Measurements from ENCODE around the gene DCTN1.

Gene DCTN1

DNA sequence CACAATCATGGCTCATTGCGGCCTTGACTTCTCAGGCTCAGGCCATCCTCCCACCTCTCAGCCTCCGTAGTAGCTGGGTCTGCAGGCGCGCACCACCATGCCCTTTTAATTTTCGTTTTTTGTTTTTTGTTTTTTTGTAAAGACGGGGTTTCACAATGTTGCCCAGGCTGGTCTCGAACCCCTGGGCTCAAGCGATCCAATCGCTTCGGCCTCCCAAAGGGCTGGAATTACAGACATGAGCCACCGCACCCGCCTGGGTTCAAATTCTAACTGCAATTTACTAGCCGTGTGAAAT is 12.3 kb upstream of the DCTN1 start:
- Histone ChIP-seq H3K9me3 (no peaks in the 10 kb centered on the region), H3K4me1 (peaks cover 10% of the 10 kb centered on the region), H3K4me3 (no peak overlapping the region), H3K36me3 (replicated peaks) (no peaks in the 10 kb centered on the region), H3K27me3 (ENCODE audit: low read depth) (no peaks in the 10 kb centered on the region)
- in situ Hi-C loops (cut with MboI; ENCODE audit: low sequenced_read_pairs) = no loop called here
- no peak for DNase-seq (ENCODE audit: low spot score in 2 of 2)

DNA sequence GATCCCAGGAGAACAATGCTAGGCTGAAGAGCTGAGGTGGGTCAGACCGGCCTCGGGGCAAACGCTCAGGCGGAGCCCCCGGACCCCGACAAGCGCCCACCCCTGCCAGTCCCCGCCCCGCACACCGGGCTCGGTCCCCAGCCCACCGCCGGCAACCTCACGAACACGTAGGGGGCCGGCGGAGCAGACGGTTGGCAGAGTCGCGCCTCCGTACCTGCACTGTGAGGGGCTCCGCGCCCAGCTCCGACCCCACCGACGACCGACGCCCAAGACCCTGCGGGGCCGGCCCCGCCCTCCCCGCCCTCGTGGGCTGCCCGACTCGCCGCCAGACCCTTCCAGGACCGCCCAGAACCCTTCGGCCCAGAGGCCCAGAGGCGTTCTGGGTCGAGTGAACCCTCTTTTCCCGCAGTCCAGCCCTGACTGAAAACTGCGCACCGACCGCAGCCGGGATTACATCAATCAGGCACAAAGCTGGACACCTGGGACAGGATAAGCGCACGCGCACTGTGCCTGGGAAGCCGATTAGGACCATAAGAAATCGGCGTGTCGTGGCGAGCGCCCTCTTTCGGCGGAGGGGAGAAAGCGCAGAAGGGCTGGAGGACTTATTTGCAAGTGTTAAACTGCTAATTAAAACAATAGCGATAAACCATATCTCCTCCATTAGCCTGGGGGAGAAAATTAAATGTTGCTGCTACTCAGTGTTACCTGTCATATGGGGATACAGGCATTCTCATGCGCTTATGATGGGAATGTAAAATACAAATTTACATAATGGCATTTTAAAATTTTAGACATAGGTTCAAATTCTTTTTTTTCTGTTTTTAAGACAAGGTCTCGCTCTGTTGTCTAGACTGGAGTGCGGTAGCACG is 11.7 kb upstream of the DCTN1 start:
- Histone ChIP-seq H3K4me1 (peaks cover 10% of the 10 kb centered on the region), H3K36me3 (replicated peaks) (no peaks in the 10 kb centered on the region), H3K9me3 (no peaks in the 10 kb centered on the region), H3K27me3 (ENCODE audit: low read depth) (no peaks in the 10 kb centered on the region), H3K4me3 (peak overlapping the region; percentile 57)
- in situ Hi-C loops (cut with MboI; ENCODE audit: low sequenced_read_pairs) = no loop called here
- DNase-seq (ENCODE audit: low spot score in 2 of 2) = peak; percentile 83 to 93

DNA sequence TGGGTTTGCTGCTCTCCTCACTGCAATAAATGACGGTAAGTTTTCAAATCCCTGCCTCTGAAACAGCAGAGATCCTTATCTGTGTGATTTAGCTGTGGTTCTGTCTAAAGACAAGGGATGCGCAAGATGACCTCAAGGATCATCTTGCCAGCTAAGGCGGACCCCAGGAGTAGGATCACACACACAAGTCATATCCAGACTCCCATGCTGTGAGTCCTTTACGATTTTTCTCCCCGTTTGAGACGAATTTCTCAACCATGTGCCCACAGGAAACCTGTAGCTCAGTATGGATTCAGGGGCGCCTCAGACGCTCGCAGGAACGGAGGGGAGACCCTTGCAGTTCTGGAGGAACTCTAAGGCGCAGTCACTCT is 11.1 kb upstream of the DCTN1 start:
- in situ Hi-C loops (cut with MboI; ENCODE audit: low sequenced_read_pairs) = no loop called here
- Histone ChIP-seq H3K36me3 (replicated peaks) (no peaks in the 10 kb centered on the region), H3K9me3 (no peaks in the 10 kb centered on the region), H3K4me1 (peaks cover 16% of the 10 kb centered on the region), H3K27me3 (ENCODE audit: low read depth) (no peaks in the 10 kb centered on the region), H3K4me3 (peak overlapping the region; percentile 57)
- DNase-seq (ENCODE audit: low spot score in 2 of 2) = no peak

- H3K4me1 ChIP-seq = peaks cover 22% of the 10 kb centered on the region
- in situ Hi-C loops (cut with MboI; ENCODE audit: low sequenced_read_pairs) = no loop called here
- DNase-seq (ENCODE audit: low spot score in 2 of 2) = no peak
Observed at GRCh38 chr2:74390606-74391005, 10.5 kb upstream of the DCTN1 start.

GRCh38 chr2:74387346-74387745 is 7.2 kb upstream of the DCTN1 start:
- Histone ChIP-seq H3K36me3 (replicated peaks) (peaks cover 7% of the 10 kb centered on the region), H3K9me3 (no peaks in the 10 kb centered on the region), H3K27me3 (ENCODE audit: low read depth) (no peaks in the 10 kb centered on the region), H3K4me3 (no peak overlapping the region), H3K4me1 (peaks cover 23% of the 10 kb centered on the region)
- in situ Hi-C loops (cut with MboI; ENCODE audit: low sequenced_read_pairs) = no loop called here
- DNase-seq (ENCODE audit: low spot score in 2 of 2) = no peak

More at GRCh38 chr2:74390606-74391005, 10.5 kb upstream of the DCTN1 start:
- no peaks in the 10 kb centered on the region for H3K27me3 ChIP-seq (ENCODE audit: low read depth)
- no peaks in the 10 kb centered on the region for H3K9me3 ChIP-seq
- H3K36me3 ChIP-seq (replicated peaks) = no peaks in the 10 kb centered on the region
- peak overlapping the region; percentile 57 for H3K4me3 ChIP-seq

DNA sequence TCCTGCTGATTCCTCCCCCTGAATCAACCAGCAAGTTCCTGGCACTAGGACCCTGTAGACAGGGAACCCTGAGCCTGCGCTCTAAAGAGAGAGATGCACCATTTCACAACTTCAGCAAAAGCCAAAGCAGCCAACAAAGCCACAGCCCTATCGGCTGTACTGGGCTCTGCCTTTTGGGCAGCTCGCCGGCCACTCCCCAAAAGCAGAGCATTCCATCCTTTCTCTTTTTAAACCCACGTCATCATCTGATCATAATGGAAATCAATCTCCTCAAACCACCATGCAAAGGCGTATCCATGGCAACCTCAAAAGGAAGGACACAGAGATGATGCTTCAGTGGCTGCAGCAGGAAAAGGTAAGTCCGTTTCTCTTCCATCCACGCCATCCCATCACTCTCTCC is 5.3 kb upstream of the DCTN1 start:
- Histone ChIP-seq H3K9me3 (no peaks in the 10 kb centered on the region), H3K4me3 (no peak overlapping the region), H3K36me3 (replicated peaks) (peaks cover 7% of the 10 kb centered on the region), H3K4me1 (peaks cover 17% of the 10 kb centered on the region), H3K27me3 (ENCODE audit: low read depth) (no peaks in the 10 kb centered on the region)
- DNase-seq (ENCODE audit: low spot score in 2 of 2) = no peak
- in situ Hi-C loops (cut with MboI; ENCODE audit: low sequenced_read_pairs) = no loop called here

- in situ Hi-C loops (cut with MboI; ENCODE audit: low sequenced_read_pairs) = no loop called here
- no peak for DNase-seq (ENCODE audit: low spot score in 2 of 2)
- H3K4me3 ChIP-seq = no peak overlapping the region
- peaks cover 7% of the 10 kb centered on the region for H3K36me3 ChIP-seq (replicated peaks)
- H3K4me1 ChIP-seq = peaks cover 13% of the 10 kb centered on the region
- H3K9me3 ChIP-seq = no peaks in the 10 kb centered on the region
- no peaks in the 10 kb centered on the region for H3K27me3 ChIP-seq (ENCODE audit: low read depth)
Observed at GRCh38 chr2:74384051-74384450, 3.9 kb upstream of the DCTN1 start.

DNA sequence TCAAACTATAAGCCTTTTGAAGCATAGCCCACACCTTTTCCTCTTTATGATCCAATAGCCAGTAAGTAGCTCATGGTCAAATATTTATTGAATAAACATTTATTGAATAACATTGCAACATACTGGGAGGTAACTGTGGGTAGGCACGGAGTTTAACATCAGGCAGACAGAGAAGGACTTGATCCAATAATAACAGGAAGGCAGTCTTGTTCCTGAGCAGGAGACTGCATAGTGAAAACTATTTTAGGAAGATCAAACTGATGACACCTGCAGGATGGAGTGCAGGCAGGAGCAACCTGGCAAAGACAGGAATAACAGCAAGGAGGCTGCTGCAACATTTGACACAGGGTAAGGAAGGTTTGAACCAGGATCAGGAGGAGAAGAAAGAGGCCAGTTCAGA is 3.1 kb upstream of the DCTN1 start:
- no peak for DNase-seq (ENCODE audit: low spot score in 2 of 2)
- H3K4me3 ChIP-seq = no peak overlapping the region
- in situ Hi-C loops (cut with MboI; ENCODE audit: low sequenced_read_pairs) = no loop called here
- H3K27me3 ChIP-seq (ENCODE audit: low read depth) = no peaks in the 10 kb centered on the region
- H3K4me1 ChIP-seq = peaks cover 13% of the 10 kb centered on the region
- no peaks in the 10 kb centered on the region for H3K9me3 ChIP-seq
- peaks cover 7% of the 10 kb centered on the region for H3K36me3 ChIP-seq (replicated peaks)

DNA sequence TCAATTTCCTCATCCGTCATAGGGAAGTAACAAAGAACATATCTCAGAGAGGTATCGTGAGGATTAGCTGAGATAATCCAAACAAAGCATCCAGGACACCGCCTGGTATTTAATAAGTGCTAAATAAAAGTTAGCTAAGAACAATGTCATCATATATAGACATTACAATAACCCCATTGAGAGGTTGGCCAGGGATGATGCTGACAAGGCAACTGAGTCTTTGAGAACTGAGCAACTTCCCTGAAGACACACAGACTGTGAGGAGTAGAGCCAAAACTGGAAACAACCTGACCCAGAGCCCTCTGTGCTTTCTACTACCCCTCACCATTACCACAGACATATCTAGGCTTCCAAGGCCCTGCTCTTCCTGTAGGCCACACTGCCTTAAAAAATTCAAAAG is 1.6 kb upstream of the DCTN1 start:
- Histone ChIP-seq H3K4me1 (peaks cover 12% of the 10 kb centered on the region), H3K9me3 (no peaks in the 10 kb centered on the region), H3K4me3 (no peak overlapping the region), H3K36me3 (replicated peaks) (peaks cover 18% of the 10 kb centered on the region), H3K27me3 (ENCODE audit: low read depth) (no peaks in the 10 kb centered on the region)
- no peak for DNase-seq (ENCODE audit: low spot score in 2 of 2)
- in situ Hi-C loops (cut with MboI; ENCODE audit: low sequenced_read_pairs) = no loop called here

- Histone ChIP-seq H3K4me3 (no peak overlapping the region), H3K36me3 (replicated peaks) (peaks cover 14% of the 10 kb centered on the region), H3K27me3 (ENCODE audit: low read depth) (no peaks in the 10 kb centered on the region), H3K4me1 (no peaks in the 10 kb centered on the region), H3K9me3 (no peaks in the 10 kb centered on the region)
- in situ Hi-C loops (cut with MboI; ENCODE audit: low sequenced_read_pairs) = no loop called here
- no peak for DNase-seq (ENCODE audit: low spot score in 2 of 2)
Observed at GRCh38 chr2:74378007-74378406, 2.1 kb downstream of the DCTN1 start.

GRCh38 chr2:74375838-74376237 is 4.3 kb downstream of the DCTN1 start:
- Histone ChIP-seq H3K36me3 (replicated peaks) (peaks cover 16% of the 10 kb centered on the region), H3K4me1 (no peaks in the 10 kb centered on the region), H3K9me3 (no peaks in the 10 kb centered on the region), H3K4me3 (no peak overlapping the region), H3K27me3 (ENCODE audit: low read depth) (no peaks in the 10 kb centered on the region)
- DNase-seq (ENCODE audit: low spot score in 2 of 2) = no peak
- in situ Hi-C loops (cut with MboI; ENCODE audit: low sequenced_read_pairs) = no loop called here

GRCh38 chr2:74374509-74375205 is 5.5 kb downstream of the DCTN1 start:
- peaks cover 28% of the 10 kb centered on the region for H3K36me3 ChIP-seq (replicated peaks)
- no peaks in the 10 kb centered on the region for H3K4me1 ChIP-seq
- H3K4me3 ChIP-seq = no peak overlapping the region
- H3K27me3 ChIP-seq (ENCODE audit: low read depth) = no peaks in the 10 kb centered on the region
- DNase-seq (ENCODE audit: low spot score in 2 of 2) = peak in 1 of 2 experiments; percentile 40
- H3K9me3 ChIP-seq = no peaks in the 10 kb centered on the region
- in situ Hi-C loops (cut with MboI; ENCODE audit: low sequenced_read_pairs) = no loop called here

DNA sequence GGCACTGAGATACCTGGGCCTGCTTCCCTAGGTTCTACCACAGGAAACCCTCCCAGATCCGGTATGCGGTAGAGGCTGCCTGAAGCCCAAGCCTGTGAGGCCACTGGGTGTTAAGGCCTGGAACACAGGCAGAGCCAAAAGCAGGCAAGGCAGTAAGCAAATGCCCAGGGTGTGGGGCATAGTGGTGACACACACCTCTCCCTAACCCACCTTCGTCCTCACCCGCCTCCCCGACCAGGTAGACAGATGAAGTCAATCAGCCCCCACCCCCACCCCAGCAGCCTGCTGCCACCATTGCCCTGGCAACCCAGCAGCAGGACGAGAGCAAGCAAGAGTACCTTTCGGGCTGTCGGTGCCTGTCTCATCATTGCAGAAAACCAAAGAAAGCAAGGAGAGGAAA is 6.1 kb downstream of the DCTN1 start:
- H3K36me3 ChIP-seq (replicated peaks) = peaks cover 32% of the 10 kb centered on the region
- H3K4me3 ChIP-seq = no peak overlapping the region
- H3K27me3 ChIP-seq (ENCODE audit: low read depth) = no peaks in the 10 kb centered on the region
- no peak for DNase-seq (ENCODE audit: low spot score in 2 of 2)
- in situ Hi-C loops (cut with MboI; ENCODE audit: low sequenced_read_pairs) = no loop called here
- no peaks in the 10 kb centered on the region for H3K4me1 ChIP-seq
- H3K9me3 ChIP-seq = no peaks in the 10 kb centered on the region

DNA sequence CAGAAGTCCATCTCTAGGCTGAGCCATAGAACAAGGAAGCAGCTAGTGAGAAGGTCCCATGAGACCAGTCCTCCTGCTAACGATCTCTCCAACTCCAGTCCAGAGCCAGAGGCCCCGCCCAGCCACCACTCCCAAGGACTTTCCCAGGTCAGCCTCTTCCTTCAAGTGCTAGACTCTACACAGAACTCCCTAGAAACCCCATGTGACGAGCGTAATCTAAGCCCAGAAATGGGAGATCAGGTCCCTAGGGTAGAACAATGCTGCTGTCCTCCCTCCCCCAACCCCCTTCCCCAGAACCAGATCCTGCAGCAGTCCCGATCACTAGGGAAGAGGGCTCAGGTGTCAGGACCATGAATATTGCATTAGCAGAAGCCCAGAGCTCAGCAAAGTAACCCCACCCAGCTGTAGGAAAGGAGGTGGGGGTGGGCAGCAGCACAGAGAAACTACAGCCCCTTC is 6.9 kb downstream of the DCTN1 start:
- peak in 1 of 2 experiments; percentile 32 for DNase-seq (ENCODE audit: low spot score in 2 of 2)
- H3K4me3 ChIP-seq = no peak overlapping the region
- in situ Hi-C loops (cut with MboI; ENCODE audit: low sequenced_read_pairs) = no loop called here
- no peaks in the 10 kb centered on the region for H3K27me3 ChIP-seq (ENCODE audit: low read depth)
- peaks cover 39% of the 10 kb centered on the region for H3K36me3 ChIP-seq (replicated peaks)
- H3K4me1 ChIP-seq = no peaks in the 10 kb centered on the region
- H3K9me3 ChIP-seq = no peaks in the 10 kb centered on the region

All from HAP-1 (cell line).